ENCODE results near the gene NLGN3. TPM values are rescaled to one million over a fixed set of nuclear protein-coding genes. Genes with fewer than 3 reads are reported as not detected.

Gene NLGN3
- total and polyA plus RNA-seq, 2 donors (not counting 1 experiment from before 2014, with no cell fraction given), result 0.81 to 1.3 TPM

- Histone ChIP-seq H3K4me3 (ENCODE audit: control extremely low read depth in 1 of 5, extremely low read depth in 1 of 5, insufficient read depth in 1 of 5, low read depth in 2 of 5, low read length in 4 of 5) (peak overlapping the region; percentile 60 to 77 (median 66)), H3K4me1 (ENCODE audit: control insufficient read depth in 2 of 2, insufficient read depth in 2 of 2, low read length in 2 of 2) (peaks cover 5 to 15% of the 10 kb centered on the region in 2 donors), H3K36me3 (replicated peaks in 1 of 2; ENCODE audit: control extremely low read depth in 1 of 2, control insufficient read depth in 1 of 2, extremely low read depth in 1 of 2, insufficient read depth in 2 of 2, low read length in 1 of 2) (no peaks in the 10 kb centered on the region), H2AFZ (ENCODE audit: insufficient read depth, low read depth, low read length, poor library complexity, severe bottlenecking) (peak overlapping the region; percentile 87), H3K79me2 (ENCODE audit: control insufficient read depth, insufficient read depth, low read length) (no peaks in the 10 kb centered on the region), H3K4me2 (replicated peaks; ENCODE audit: low read depth, low read length, poor library complexity, severe bottlenecking) (peak overlapping the region; percentile 80), H3K9ac (ENCODE audit: low read length) (peak overlapping the region; percentile 84), H3K27ac (ENCODE audit: low read length in 2 of 2) (peak overlapping the region; percentile 87 to 92), H4K20me1 (ENCODE audit: control insufficient read depth, insufficient read depth, low read length, poor library complexity, severe bottlenecking) (no peaks in the 10 kb centered on the region), H3K27me3 (replicated peaks in 1 of 4; ENCODE audit: control extremely low read depth in 1 of 4, control insufficient read depth in 3 of 4, insufficient read depth in 4 of 4, low read length in 3 of 4) (no peaks in the 10 kb centered on the region), H3K9me3 (ENCODE audit: control extremely low read depth in 1 of 3, control insufficient read depth in 2 of 3, insufficient read depth in 1 of 3, low read length in 2 of 3) (no peaks in the 10 kb centered on the region)
- Mint-ChIP-seq H3K27ac (peak overlapping the region; percentile 99), H3K4me1 (peaks cover 15% of the 10 kb centered on the region), H3K27me3 (no peaks in the 10 kb centered on the region), H3K9me3 (ENCODE audit: insufficient read depth) (no peaks in the 10 kb centered on the region), H3K4me3 (peak overlapping the region; percentile 98)
- ChIA-PET POLR2A (interaction anchor here (0.5 to 2.3 kb wide), 9 partner anchors 14 to 212 kb away, joined by 3 to 23 read pairs (median 6); partner anchors contain the start of genes IL2RG, NONO, TAF1 and ZMYM3), CTCF (interaction anchor here (0.5 to 5.1 kb wide), 6 partner anchors 9 to 213 kb away, joined by 3 to 39 read pairs (median 3); partner anchors contain the start of genes NONO and TAF1)
- no peak for ATAC-seq (ENCODE audit: low read depth)
- TF ChIP-seq EZH2 (IDR thresholded peaks at IDR 0.05; ENCODE audit: borderline replicate concordance, insufficient read depth, low read depth, low read length, poor library complexity, severe bottlenecking), result no peak
- TF ChIP-seq CTCF (IDR thresholded peaks at IDR 0.05), result no peak
- DNase-seq, result no peak
- WGBS (ENCODE audit: insufficient coverage), result 83% methylated on average over 1 of the region's 2 CpGs
- intact Hi-C loops (cut with micrococcal nuclease), result loop anchor here (1.0 to 5.0 kb wide), 6 partner anchors 15 to 183 kb away; partner anchors contain the start of genes IL2RG, NONO, SNX12 and TAF1
Observed at GRCh38 chrX:71182871-71183270, 38.2 kb downstream of the NLGN3 start.

GRCh38 chrX:71183341-71183740 is 38.7 kb downstream of the NLGN3 start:
- peaks cover 5 to 15% of the 10 kb centered on the region in 2 donors for H3K4me1 ChIP-seq (ENCODE audit: control insufficient read depth in 2 of 2, insufficient read depth in 2 of 2, low read length in 2 of 2)
- no peak for DNase-seq
- H3K4me3 ChIP-seq (ENCODE audit: control extremely low read depth in 1 of 5, extremely low read depth in 1 of 5, insufficient read depth in 1 of 5, low read depth in 2 of 5, low read length in 4 of 5), result no peak overlapping the region
- H3K9me3 ChIP-seq (ENCODE audit: control extremely low read depth in 1 of 3, control insufficient read depth in 2 of 3, insufficient read depth in 1 of 3, low read length in 2 of 3), result no peaks in the 10 kb centered on the region
- H3K4me1 Mint-ChIP-seq, result peaks cover 15% of the 10 kb centered on the region
- no peak overlapping the region for H3K27ac ChIP-seq (ENCODE audit: low read length in 2 of 2)
- no peaks in the 10 kb centered on the region for H3K27me3 Mint-ChIP-seq
- no peaks in the 10 kb centered on the region for H4K20me1 ChIP-seq (ENCODE audit: control insufficient read depth, insufficient read depth, low read length, poor library complexity, severe bottlenecking)
- H3K36me3 ChIP-seq (replicated peaks in 1 of 2; ENCODE audit: control extremely low read depth in 1 of 2, control insufficient read depth in 1 of 2, extremely low read depth in 1 of 2, insufficient read depth in 2 of 2, low read length in 1 of 2), result no peaks in the 10 kb centered on the region
- H3K79me2 ChIP-seq (ENCODE audit: control insufficient read depth, insufficient read depth, low read length), result no peaks in the 10 kb centered on the region
- no peak for TF ChIP-seq EZH2 (IDR thresholded peaks at IDR 0.05; ENCODE audit: borderline replicate concordance, insufficient read depth, low read depth, low read length, poor library complexity, severe bottlenecking)
- TF ChIP-seq CTCF (IDR thresholded peaks at IDR 0.05), result no peak
- ATAC-seq (ENCODE audit: low read depth), result no peak
- CTCF ChIA-PET, result interaction anchor here (0.5 to 5.1 kb wide), 3 partner anchors 14 to 213 kb away, joined by 3 to 39 read pairs (median 3); no protein-coding TSS in a partner anchor
- H2AFZ ChIP-seq (ENCODE audit: insufficient read depth, low read depth, low read length, poor library complexity, severe bottlenecking), result no peak overlapping the region
- H3K9ac ChIP-seq (ENCODE audit: low read length), result no peak overlapping the region
- intact Hi-C loops (cut with micrococcal nuclease), result loop anchor here (5.0 kb wide), 1 partner anchor 71 kb away; the partner anchor contains the start of gene IL2RG
- no peak overlapping the region for H3K27ac Mint-ChIP-seq
- POLR2A ChIA-PET, result interaction anchor here (0.5 to 2.3 kb wide), 3 partner anchors 13 to 212 kb away, joined by 4 to 23 read pairs (median 17); partner anchors contain the start of gene TAF1
- H3K4me2 ChIP-seq (replicated peaks; ENCODE audit: low read depth, low read length, poor library complexity, severe bottlenecking), result no peak overlapping the region
- no CpG with 5 or more reads among the region's 6 CpGs for WGBS (ENCODE audit: insufficient coverage)
- H3K9me3 Mint-ChIP-seq (ENCODE audit: insufficient read depth), result no peaks in the 10 kb centered on the region
- H3K4me3 Mint-ChIP-seq, result no peak overlapping the region
- no peaks in the 10 kb centered on the region for H3K27me3 ChIP-seq (replicated peaks in 1 of 4; ENCODE audit: control extremely low read depth in 1 of 4, control insufficient read depth in 3 of 4, insufficient read depth in 4 of 4, low read length in 3 of 4)
